ENCODE measurements around the gene ITPR1. TPM values are rescaled to one million over a fixed set of nuclear protein-coding genes. Genes with fewer than 3 reads are reported as not detected.

The ITPR1 gene
- polyA plus RNA-seq, 1 donor = 12.7 TPM

- Histone ChIP-seq H3K27ac (ENCODE audit: low read length) (no peak overlapping the region), H3K36me3 (ENCODE audit: control insufficient read depth, insufficient read depth, low read length) (peaks cover 12% of the 10 kb centered on the region)
- 100% methylated on average over 1 of the region's 10 CpGs for WGBS (ENCODE audit: insufficient coverage, low lambda C conversion rate)
These were observed 191.8 kb downstream of the ITPR1 start for GRCh38 chr3:4684976-4685375.

DNA sequence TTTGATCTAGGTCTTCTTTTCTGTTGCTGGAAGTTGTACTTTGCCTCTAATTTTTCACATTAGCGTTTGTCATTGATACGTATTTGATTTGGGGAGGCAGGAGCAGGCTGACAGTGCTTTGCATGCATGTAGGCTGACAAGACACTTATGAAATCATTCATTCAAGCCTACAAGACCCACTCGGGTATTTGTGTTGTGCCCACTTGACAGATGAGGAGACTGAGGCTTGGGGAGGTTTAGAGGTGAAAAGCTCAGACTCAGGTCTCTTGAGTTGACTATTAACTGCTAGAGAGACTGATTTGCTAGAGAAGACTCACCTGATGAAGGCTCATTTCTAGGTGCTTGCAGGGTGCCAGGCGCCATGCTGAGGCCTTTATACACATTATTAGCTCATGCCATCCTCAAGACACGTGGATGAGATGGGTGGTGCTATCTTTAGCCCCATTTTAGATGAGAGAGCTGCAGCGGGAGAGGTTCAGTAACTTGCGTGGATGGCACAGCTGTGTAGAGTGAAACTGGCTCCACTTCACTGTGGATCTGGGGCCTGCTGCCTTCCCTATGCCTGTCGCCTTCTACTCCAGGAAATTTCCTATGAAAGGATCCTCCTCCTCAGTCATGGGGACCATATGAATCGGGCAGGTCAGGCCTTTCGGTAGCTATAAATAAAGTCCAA is 192.7 kb downstream of the ITPR1 start:
- no peak overlapping the region for H3K4me3 ChIP-seq (ENCODE audit: low read length)
- no peak overlapping the region for H3K27ac ChIP-seq (ENCODE audit: low read length)
- no peak for DNase-seq
- no peaks in the 10 kb centered on the region for H3K27me3 ChIP-seq (ENCODE audit: control insufficient read depth, insufficient read depth, low read length)
- no CpG with 5 or more reads among the region's 10 CpGs for WGBS (ENCODE audit: insufficient coverage, low lambda C conversion rate)
- peaks cover 12% of the 10 kb centered on the region for H3K36me3 ChIP-seq (ENCODE audit: control insufficient read depth, insufficient read depth, low read length)
- peaks cover 2% of the 10 kb centered on the region for H3K4me1 ChIP-seq (ENCODE audit: control insufficient read depth, insufficient read depth, low read length)
- no peaks in the 10 kb centered on the region for H3K9me3 ChIP-seq (ENCODE audit: control insufficient read depth, low read depth, low read length)

More at GRCh38 chr3:4684976-4685375, 191.8 kb downstream of the ITPR1 start:
- no peak for DNase-seq
- Histone ChIP-seq H3K4me3 (ENCODE audit: low read length) (no peak overlapping the region), H3K27me3 (ENCODE audit: control insufficient read depth, insufficient read depth, low read length) (no peaks in the 10 kb centered on the region), H3K9me3 (ENCODE audit: control insufficient read depth, low read depth, low read length) (no peaks in the 10 kb centered on the region), H3K4me1 (ENCODE audit: control insufficient read depth, insufficient read depth, low read length) (peaks cover 2% of the 10 kb centered on the region)

DNA sequence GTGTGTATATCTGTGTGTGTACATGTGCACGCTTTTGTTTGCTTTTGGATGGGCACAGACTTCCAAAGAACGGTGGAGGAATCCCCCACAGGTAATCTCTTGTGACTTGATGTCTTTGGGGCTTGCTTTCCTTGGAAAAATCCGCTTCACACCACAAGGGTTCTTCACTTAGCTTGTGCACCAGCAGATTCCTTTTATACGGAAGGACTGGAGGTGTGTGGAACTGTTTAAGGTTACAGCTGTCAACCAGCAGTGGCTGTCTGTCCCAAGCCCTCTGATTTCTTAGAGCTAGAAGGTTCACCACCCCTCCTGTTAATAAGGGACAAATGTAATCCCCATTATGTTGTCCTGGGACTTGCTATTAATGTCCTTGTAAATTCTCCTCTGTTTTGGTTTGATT is 193.5 kb downstream of the ITPR1 start:
- DNase-seq = no peak
- Histone ChIP-seq H3K36me3 (ENCODE audit: control insufficient read depth, insufficient read depth, low read length) (peaks cover 12% of the 10 kb centered on the region), H3K27me3 (ENCODE audit: control insufficient read depth, insufficient read depth, low read length) (no peaks in the 10 kb centered on the region), H3K27ac (ENCODE audit: low read length) (no peak overlapping the region), H3K9me3 (ENCODE audit: control insufficient read depth, low read depth, low read length) (no peaks in the 10 kb centered on the region), H3K4me1 (ENCODE audit: control insufficient read depth, insufficient read depth, low read length) (peaks cover 2% of the 10 kb centered on the region), H3K4me3 (ENCODE audit: low read length) (no peak overlapping the region)
- no CpG with 5 or more reads among the region's 4 CpGs for WGBS (ENCODE audit: insufficient coverage, low lambda C conversion rate)

DNA sequence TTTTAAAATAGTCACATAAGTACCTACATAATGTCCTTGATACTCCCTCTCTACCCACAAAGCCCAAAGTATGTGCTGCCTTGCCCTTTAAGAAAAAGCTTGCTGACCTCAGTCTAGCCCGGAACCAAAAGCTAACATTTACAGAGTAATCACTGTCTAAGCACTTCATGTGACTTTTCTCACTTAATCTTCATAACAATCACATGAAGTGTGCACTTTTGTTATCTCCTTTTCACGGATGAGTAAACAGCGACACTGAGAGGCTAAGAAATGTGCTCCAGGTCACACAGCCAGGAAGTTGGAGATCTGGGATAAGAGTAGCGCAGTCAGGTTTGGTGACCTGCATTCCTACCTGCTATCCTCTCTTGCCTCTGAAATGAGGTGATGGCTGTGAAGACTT is 194.0 kb downstream of the ITPR1 start:
- H3K4me1 ChIP-seq (ENCODE audit: control insufficient read depth, insufficient read depth, low read length) = peaks cover 2% of the 10 kb centered on the region
- no peak overlapping the region for H3K4me3 ChIP-seq (ENCODE audit: low read length)
- H3K27ac ChIP-seq (ENCODE audit: low read length) = no peak overlapping the region
- no peaks in the 10 kb centered on the region for H3K27me3 ChIP-seq (ENCODE audit: control insufficient read depth, insufficient read depth, low read length)
- H3K9me3 ChIP-seq (ENCODE audit: control insufficient read depth, low read depth, low read length) = no peaks in the 10 kb centered on the region
- peak; percentile 23 to 51 for DNase-seq
- WGBS (ENCODE audit: insufficient coverage, low lambda C conversion rate) = 60% methylated on average over 2 of the region's 4 CpGs
- peaks cover 12% of the 10 kb centered on the region for H3K36me3 ChIP-seq (ENCODE audit: control insufficient read depth, insufficient read depth, low read length)

GRCh38 chr3:4687596-4687995 is 194.4 kb downstream of the ITPR1 start:
- Histone ChIP-seq H3K27me3 (ENCODE audit: control insufficient read depth, insufficient read depth, low read length) (no peaks in the 10 kb centered on the region), H3K36me3 (ENCODE audit: control insufficient read depth, insufficient read depth, low read length) (peaks cover 12% of the 10 kb centered on the region), H3K4me1 (ENCODE audit: control insufficient read depth, insufficient read depth, low read length) (peaks cover 2% of the 10 kb centered on the region), H3K9me3 (ENCODE audit: control insufficient read depth, low read depth, low read length) (no peaks in the 10 kb centered on the region), H3K4me3 (ENCODE audit: low read length) (no peak overlapping the region), H3K27ac (ENCODE audit: low read length) (no peak overlapping the region)
- no peak for DNase-seq
- 93% methylated on average over 3 of the region's 5 CpGs for WGBS (ENCODE audit: insufficient coverage, low lambda C conversion rate)

- no peak overlapping the region for H3K4me3 ChIP-seq (ENCODE audit: low read length)
- H3K27ac ChIP-seq (ENCODE audit: low read length) = no peak overlapping the region
- H3K27me3 ChIP-seq (ENCODE audit: control insufficient read depth, insufficient read depth, low read length) = no peaks in the 10 kb centered on the region
- H3K9me3 ChIP-seq (ENCODE audit: control insufficient read depth, low read depth, low read length) = no peaks in the 10 kb centered on the region
- H3K4me1 ChIP-seq (ENCODE audit: control insufficient read depth, insufficient read depth, low read length) = peaks cover 2% of the 10 kb centered on the region
- DNase-seq = no peak
- 83% methylated on average over 1 of the region's 4 CpGs for WGBS (ENCODE audit: insufficient coverage, low lambda C conversion rate)
- peaks cover 10% of the 10 kb centered on the region for H3K36me3 ChIP-seq (ENCODE audit: control insufficient read depth, insufficient read depth, low read length)
These were observed 195.3 kb downstream of the ITPR1 start for GRCh38 chr3:4688411-4688810.

- Histone ChIP-seq H3K36me3 (ENCODE audit: control insufficient read depth, insufficient read depth, low read length) (peaks cover 5% of the 10 kb centered on the region), H3K4me1 (ENCODE audit: control insufficient read depth, insufficient read depth, low read length) (peaks cover 2% of the 10 kb centered on the region), H3K9me3 (ENCODE audit: control insufficient read depth, low read depth, low read length) (no peaks in the 10 kb centered on the region), H3K27me3 (ENCODE audit: control insufficient read depth, insufficient read depth, low read length) (no peaks in the 10 kb centered on the region), H3K4me3 (ENCODE audit: low read length) (no peak overlapping the region), H3K27ac (ENCODE audit: low read length) (no peak overlapping the region)
- no peak for DNase-seq
These were observed 195.9 kb downstream of the ITPR1 start for GRCh38 chr3:4689021-4689420.

DNA sequence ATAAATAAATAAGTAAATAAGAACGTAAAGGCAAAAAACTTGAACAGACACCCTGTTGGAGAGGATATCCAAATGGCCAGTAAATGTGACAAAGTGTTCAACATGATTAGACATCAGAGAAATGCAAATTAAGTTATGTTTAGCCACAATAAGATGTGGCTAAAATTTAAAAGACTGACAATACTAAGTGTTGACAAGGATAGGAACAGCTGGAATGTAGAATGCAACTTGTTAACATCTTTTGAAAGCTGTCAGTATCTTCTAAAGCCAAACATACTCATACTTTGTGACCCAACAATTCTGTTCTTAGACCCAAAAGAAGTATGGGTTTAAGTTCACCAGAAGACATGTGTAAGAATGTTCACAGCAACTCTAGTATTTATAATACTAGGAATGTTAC is 197.1 kb downstream of the ITPR1 start:
- no peak for DNase-seq
- WGBS (ENCODE audit: insufficient coverage, low lambda C conversion rate) = 100% methylated on average over 1 of the region's 1 CpG
- no peak overlapping the region for H3K4me3 ChIP-seq (ENCODE audit: low read length)
- no peaks in the 10 kb centered on the region for H3K9me3 ChIP-seq (ENCODE audit: control insufficient read depth, low read depth, low read length)
- no peak overlapping the region for H3K27ac ChIP-seq (ENCODE audit: low read length)
- peaks cover 4% of the 10 kb centered on the region for H3K36me3 ChIP-seq (ENCODE audit: control insufficient read depth, insufficient read depth, low read length)
- peaks cover 2% of the 10 kb centered on the region for H3K4me1 ChIP-seq (ENCODE audit: control insufficient read depth, insufficient read depth, low read length)
- H3K27me3 ChIP-seq (ENCODE audit: control insufficient read depth, insufficient read depth, low read length) = no peaks in the 10 kb centered on the region

GRCh38 chr3:4693620-4694019 is 200.5 kb downstream of the ITPR1 start:
- no peak overlapping the region for H3K27ac ChIP-seq (ENCODE audit: low read length)
- H3K36me3 ChIP-seq (ENCODE audit: control insufficient read depth, insufficient read depth, low read length) = no peaks in the 10 kb centered on the region
- H3K4me3 ChIP-seq (ENCODE audit: low read length) = no peak overlapping the region
- no peaks in the 10 kb centered on the region for H3K9me3 ChIP-seq (ENCODE audit: control insufficient read depth, low read depth, low read length)
- H3K4me1 ChIP-seq (ENCODE audit: control insufficient read depth, insufficient read depth, low read length) = no peaks in the 10 kb centered on the region
- H3K27me3 ChIP-seq (ENCODE audit: control insufficient read depth, insufficient read depth, low read length) = no peaks in the 10 kb centered on the region
- no peak for DNase-seq
- 89% methylated on average over 3 of the region's 13 CpGs for WGBS (ENCODE audit: insufficient coverage, low lambda C conversion rate)

DNA sequence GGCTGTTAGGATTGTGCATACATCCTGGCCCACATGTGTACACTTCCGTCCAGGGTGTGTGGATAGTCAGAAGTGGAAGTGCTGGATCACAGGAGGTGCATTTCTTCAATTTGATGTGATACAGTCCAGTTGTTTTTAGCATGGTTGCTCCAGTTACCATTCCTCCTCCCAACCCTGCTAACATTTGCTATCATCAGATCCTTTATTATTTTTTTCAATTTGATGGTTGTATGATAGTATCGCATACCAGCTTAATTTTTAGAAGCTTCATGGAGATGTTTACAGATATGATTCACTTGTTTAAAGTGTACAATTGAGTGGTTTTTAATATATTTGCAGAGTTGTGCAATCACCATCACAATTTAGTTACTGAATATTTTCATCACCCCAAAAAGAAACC is 202.7 kb downstream of the ITPR1 start:
- H3K4me3 ChIP-seq (ENCODE audit: low read length) = no peak overlapping the region
- no peaks in the 10 kb centered on the region for H3K27me3 ChIP-seq (ENCODE audit: control insufficient read depth, insufficient read depth, low read length)
- no peaks in the 10 kb centered on the region for H3K9me3 ChIP-seq (ENCODE audit: control insufficient read depth, low read depth, low read length)
- H3K27ac ChIP-seq (ENCODE audit: low read length) = no peak overlapping the region
- H3K36me3 ChIP-seq (ENCODE audit: control insufficient read depth, insufficient read depth, low read length) = peaks cover 3% of the 10 kb centered on the region
- WGBS (ENCODE audit: insufficient coverage, low lambda C conversion rate) = 86% methylated on average over 1 of the region's 2 CpGs
- no peak for DNase-seq
- H3K4me1 ChIP-seq (ENCODE audit: control insufficient read depth, insufficient read depth, low read length) = no peaks in the 10 kb centered on the region

DNA sequence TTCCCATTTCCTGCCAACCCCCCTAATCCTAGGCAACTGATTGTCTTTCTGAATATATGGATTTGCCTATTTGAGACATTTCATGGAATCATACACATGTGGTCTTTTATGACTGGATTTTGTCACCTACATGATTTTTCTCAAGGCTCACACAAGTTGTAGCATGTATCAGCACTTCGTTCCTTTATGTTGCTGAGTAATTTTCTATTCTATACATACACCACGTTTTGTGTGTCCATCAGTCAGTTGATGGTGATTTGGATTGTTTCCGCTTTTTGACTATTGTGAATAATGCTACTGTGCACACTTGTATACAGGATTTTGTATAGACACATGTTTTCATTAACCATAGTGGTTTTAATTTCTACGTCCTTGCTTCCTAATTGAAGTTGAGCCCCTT is 203.1 kb downstream of the ITPR1 start:
- 80% methylated on average over 2 of the region's 4 CpGs for WGBS (ENCODE audit: insufficient coverage, low lambda C conversion rate)
- no peak for DNase-seq
- Histone ChIP-seq H3K9me3 (ENCODE audit: control insufficient read depth, low read depth, low read length) (no peaks in the 10 kb centered on the region), H3K4me3 (ENCODE audit: low read length) (no peak overlapping the region), H3K27me3 (ENCODE audit: control insufficient read depth, insufficient read depth, low read length) (no peaks in the 10 kb centered on the region), H3K36me3 (ENCODE audit: control insufficient read depth, insufficient read depth, low read length) (peaks cover 3% of the 10 kb centered on the region), H3K27ac (ENCODE audit: low read length) (no peak overlapping the region), H3K4me1 (ENCODE audit: control insufficient read depth, insufficient read depth, low read length) (no peaks in the 10 kb centered on the region)

Data from large intestine (tissue), 3 donors.